HL-60 (cell line): Measurements from ENCODE around the gene ANKS1B.
A peak's percentile ranks its signal among the peaks of the same experiment; 100 is the strongest.
"Not testable (repeated sequence)": the region's sequence is repeated elsewhere in the genome, so short reads cannot be mapped to it uniquely, and the experiment has no call there.

Source experiments
- DNase-seq, 2 experiments: peaks; one replicate each; pipeline ENCODE4 v3.0.0-alpha.2; 2010 to 2020; ENCODE audit warnings: low read depth in 1 of 2, low spot score in 1 of 2
- H3K27ac ChIP-seq: fragments of 250-450 bp; sonication (Bioruptor Pico); replicated peaks from 2 replicates; pipeline ENCODE4 v1.5.1; 2020; ENCODE audit warnings: mild to moderate bottlenecking, moderate library complexity
- H3K27me3 ChIP-seq: fragments of 250-450 bp; sonication (Bioruptor Pico); 2 replicates; pipeline ENCODE4 v1.5.1; 2021; ENCODE audit warnings: mild to moderate bottlenecking, moderate library complexity; ENCODE audit not compliant: insufficient read depth, poor library complexity, severe bottlenecking
- H3K4me3 ChIP-seq: replicated peaks from 2 replicates; pipeline ENCODE4 v1.5.1; 2011; ENCODE audit warnings: mild to moderate bottlenecking, control low read depth, low read length; ENCODE audit not compliant: insufficient read depth
- CTCF ChIP-seq: IDR thresholded peaks from one replicate; pipeline ENCODE4 v1.5.1; 2011; ENCODE audit warnings: low read length, control low read depth, inconsistent platforms; ENCODE audit not compliant: insufficient read depth
- GABPA ChIP-seq: IDR thresholded peaks from 2 replicates; pipeline ENCODE4 v1.6.1; 2012; ENCODE audit warnings: low read depth
- POLR2AphosphoS5 ChIP-seq: IDR thresholded peaks from 2 replicates; pipeline ENCODE4 v1.6.1; 2012; ENCODE audit warnings: low read depth
- REST ChIP-seq: IDR thresholded peaks from 2 replicates; pipeline ENCODE4 v1.6.1; 2012; ENCODE audit warnings: low read depth; ENCODE audit not compliant: insufficient replicate concordance
- SPI1 ChIP-seq: IDR thresholded peaks from 2 replicates; pipeline ENCODE4 v1.6.1; 2012; ENCODE audit warnings: low read depth, mild to moderate bottlenecking, borderline replicate concordance

The ANKS1B gene

DNA sequence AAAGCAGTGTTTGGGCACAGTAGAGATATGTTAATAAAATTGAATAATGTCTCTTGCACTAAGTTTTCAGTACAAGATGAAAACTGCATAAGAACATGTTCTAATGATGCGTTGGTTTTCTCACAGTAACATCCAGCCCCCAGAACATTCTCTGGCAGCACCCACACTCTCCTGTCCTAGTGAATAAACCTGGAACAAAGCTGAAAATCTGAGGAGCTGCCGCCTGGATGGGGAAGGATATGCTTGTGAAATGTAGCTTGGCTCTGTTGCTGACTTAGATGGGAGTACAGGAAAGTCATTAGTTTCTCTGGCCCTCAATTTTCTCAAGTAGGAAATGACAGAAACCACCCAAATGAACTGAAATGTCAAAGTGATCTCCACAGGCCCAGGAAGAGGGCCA, 1015.8 kb downstream of the ANKS1B start:
- DNase-seq, result no peak
- Histone ChIP-seq H3K27ac (no peak overlapping the region), H3K27me3 (no peaks in the 10 kb centered on the region), H3K4me3 (no peak overlapping the region)
- TF ChIP-seq REST, result no peak
- TF ChIP-seq SPI1, result no peak
- TF ChIP-seq GABPA, result no peak
- TF ChIP-seq CTCF, result no peak
- no peak for TF ChIP-seq POLR2AphosphoS5

DNA sequence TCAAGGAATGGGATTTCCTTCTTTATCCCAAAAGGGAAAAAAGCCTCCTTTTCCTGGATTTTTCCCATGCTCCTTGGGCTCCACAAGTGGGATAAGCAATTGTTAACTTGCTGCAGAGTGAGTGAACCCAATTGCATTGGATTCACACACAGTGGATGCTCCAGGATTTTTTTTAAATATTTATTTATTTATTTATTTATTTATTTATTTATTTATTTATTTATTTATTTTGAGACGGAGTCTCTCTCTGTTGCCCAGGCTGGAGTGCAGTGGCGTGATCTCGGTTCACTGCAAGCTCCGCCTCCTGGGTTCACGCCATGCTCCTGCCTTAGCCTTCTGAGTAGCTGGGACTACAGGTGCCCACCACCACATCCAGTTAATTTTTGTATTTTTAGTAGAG, 1027.6 kb downstream of the ANKS1B start:
- H3K27me3 ChIP-seq, H3K4me3 ChIP-seq, DNase-seq, H3K27ac ChIP-seq: not testable (repeated sequence)

DNA sequence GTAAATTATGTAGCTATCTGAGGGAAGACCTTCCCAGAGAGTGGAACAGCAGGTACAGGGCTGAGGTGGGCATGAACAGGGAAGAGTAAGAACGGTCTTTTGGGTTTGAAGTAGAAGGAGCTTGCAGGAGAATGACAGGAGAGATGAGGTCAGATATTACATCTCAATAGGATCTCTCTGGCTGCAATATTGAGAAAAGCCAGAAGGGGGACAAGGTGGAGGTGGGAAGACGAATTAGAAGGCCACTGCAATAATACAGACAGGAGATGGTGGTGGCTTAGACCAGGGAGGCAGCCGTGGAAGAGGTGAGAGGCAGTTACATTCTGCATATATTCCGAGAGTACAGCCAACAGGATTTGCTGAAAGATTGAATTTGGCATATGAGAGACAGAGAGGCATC, 1029.5 kb downstream of the ANKS1B start:
- TF ChIP-seq GABPA (no peak), CTCF (no peak), POLR2AphosphoS5 (no peak), REST (no peak), SPI1 (no peak)
- Histone ChIP-seq H3K27me3 (no peaks in the 10 kb centered on the region), H3K4me3 (no peak overlapping the region), H3K27ac (no peak overlapping the region)
- DNase-seq, result peak in 1 of 2 experiments; percentile 5

GRCh38 chr12:98954506-98954905, 1030.2 kb downstream of the ANKS1B start:
- no peaks in the 10 kb centered on the region for H3K27me3 ChIP-seq
- DNase-seq, result no peak
- H3K4me3 ChIP-seq, result no peak overlapping the region
- TF ChIP-seq GABPA (no peak), CTCF (no peak), POLR2AphosphoS5 (no peak), REST (no peak), SPI1 (no peak)
- no peak overlapping the region for H3K27ac ChIP-seq
